Neutrophil (primary cell): ENCODE data around the gene SLC7A8.

Source experiments
- H3K27ac ChIP-seq: fragments of 200-600 bp; sonication (generic); 2 replicates; pipeline ENCODE4 v1.5.1; 2016; ENCODE audit warnings: mild to moderate bottlenecking, moderate library complexity
- H3K27me3 ChIP-seq: fragments of 200-600 bp; sonication (generic); 2 replicates; pipeline ENCODE4 v1.6.0; 2016; ENCODE audit warnings: mild to moderate bottlenecking
- H3K36me3 ChIP-seq: fragments of 200-600 bp; sonication (generic); 2 replicates; pipeline ENCODE4 v1.5.1; 2017
- H3K4me1 ChIP-seq, 2 experiments: fragments of 200-600 bp in 1 of 2; sonication (generic) in 1 of 2; 1 replicate in 1 of 2; 2 replicates in 1 of 2; pipeline versions ENCODE4 v1.5.1 to v1.6.1; 2013 to 2016; ENCODE audit warnings: low read depth in 1 of 2, low read length in 1 of 2, mild to moderate bottlenecking in 1 of 2, moderate library complexity in 1 of 2; ENCODE audit not compliant: control insufficient read depth in 1 of 2, insufficient read depth in 1 of 2
- H3K4me3 ChIP-seq, 2 experiments: fragments of 200-600 bp in 1 of 2; sonication (generic) in 1 of 2; 1 replicate in 1 of 2; 2 replicates in 1 of 2; pipeline ENCODE4 v1.5.1; 2013 to 2016; ENCODE audit warnings: low read depth in 1 of 2, low read length in 1 of 2, mild to moderate bottlenecking in 1 of 2, moderate library complexity in 1 of 2
- H3K9me3 ChIP-seq: fragments of 200-600 bp; sonication (generic); 2 replicates; pipeline ENCODE4 v1.5.1; 2016
- TF ChIP-seq, protein P1 (sequence below): fragments of 200-600 bp; sonication (generic); IDR thresholded peaks from 2 replicates; pipeline ENCODE4 v1.5.1; 2016; ENCODE audit warnings: antibody characterized with exemption

The SLC7A8 gene

DNA sequence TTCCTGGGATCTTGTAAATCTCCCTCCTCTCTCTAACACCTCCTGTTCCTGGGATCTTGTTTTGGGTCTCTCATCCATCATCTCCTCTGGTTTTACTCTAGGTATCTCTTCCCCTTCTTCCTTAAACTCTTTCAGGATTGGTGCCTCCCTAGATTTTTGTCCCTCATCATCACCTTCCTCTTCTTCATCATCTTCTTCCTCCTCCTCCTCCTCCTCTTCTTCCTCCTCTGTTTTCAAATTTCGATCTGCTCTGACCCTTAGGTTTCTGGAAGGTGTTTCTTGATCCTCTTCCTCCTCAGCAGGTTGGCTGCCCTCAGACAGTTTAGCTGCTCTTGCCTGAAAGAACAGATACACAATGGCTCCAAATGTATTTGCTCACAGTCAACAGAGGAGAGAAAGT, 103.0 kb downstream of the SLC7A8 start:
- no peaks in the 10 kb centered on the region for H3K4me1 ChIP-seq
- TF ChIP-seq, protein P1, sequence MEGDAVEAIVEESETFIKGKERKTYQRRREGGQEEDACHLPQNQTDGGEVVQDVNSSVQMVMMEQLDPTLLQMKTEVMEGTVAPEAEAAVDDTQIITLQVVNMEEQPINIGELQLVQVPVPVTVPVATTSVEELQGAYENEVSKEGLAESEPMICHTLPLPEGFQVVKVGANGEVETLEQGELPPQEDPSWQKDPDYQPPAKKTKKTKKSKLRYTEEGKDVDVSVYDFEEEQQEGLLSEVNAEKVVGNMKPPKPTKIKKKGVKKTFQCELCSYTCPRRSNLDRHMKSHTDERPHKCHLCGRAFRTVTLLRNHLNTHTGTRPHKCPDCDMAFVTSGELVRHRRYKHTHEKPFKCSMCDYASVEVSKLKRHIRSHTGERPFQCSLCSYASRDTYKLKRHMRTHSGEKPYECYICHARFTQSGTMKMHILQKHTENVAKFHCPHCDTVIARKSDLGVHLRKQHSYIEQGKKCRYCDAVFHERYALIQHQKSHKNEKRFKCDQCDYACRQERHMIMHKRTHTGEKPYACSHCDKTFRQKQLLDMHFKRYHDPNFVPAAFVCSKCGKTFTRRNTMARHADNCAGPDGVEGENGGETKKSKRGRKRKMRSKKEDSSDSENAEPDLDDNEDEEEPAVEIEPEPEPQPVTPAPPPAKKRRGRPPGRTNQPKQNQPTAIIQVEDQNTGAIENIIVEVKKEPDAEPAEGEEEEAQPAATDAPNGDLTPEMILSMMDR: no peak

GRCh38 chr14:23079716-23080115, 103.7 kb downstream of the SLC7A8 start:
- no peaks in the 10 kb centered on the region for H3K27me3 ChIP-seq
- H3K27ac ChIP-seq: no peak overlapping the region
- TF ChIP-seq, protein P1: no peak
- peaks cover 99% of the 10 kb centered on the region for H3K36me3 ChIP-seq
- H3K4me3 ChIP-seq: no peak overlapping the region
- H3K4me1 ChIP-seq: no peaks in the 10 kb centered on the region
- no peaks in the 10 kb centered on the region for H3K9me3 ChIP-seq

More for the DNA sequence above, 103.0 kb downstream of the SLC7A8 start:
- Histone ChIP-seq H3K36me3 (peaks cover 99% of the 10 kb centered on the region), H3K9me3 (no peaks in the 10 kb centered on the region), H3K27me3 (no peaks in the 10 kb centered on the region), H3K27ac (no peak overlapping the region), H3K4me3 (no peak overlapping the region)

DNA sequence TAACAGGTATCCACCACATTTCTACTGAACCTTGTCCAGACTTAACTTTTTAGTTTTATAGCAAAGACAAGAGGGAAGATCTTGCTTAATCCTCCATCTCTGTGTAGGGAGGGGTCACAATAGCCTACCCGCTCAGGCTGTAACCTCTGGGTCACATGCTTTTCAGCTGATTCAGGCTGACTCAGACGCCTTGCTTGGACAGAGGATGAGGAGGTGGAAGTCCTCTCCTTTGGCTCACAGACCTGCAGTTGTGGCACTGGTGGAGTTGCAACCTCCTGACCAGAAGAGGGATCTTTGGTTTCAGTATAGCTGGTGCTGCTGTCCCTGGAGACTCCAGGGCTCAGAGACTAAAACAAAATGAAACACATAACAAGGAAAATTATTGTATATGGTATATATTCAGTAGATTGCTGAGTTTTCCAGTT, 104.8 kb downstream of the SLC7A8 start:
- TF ChIP-seq, protein P1: no peak
- H3K4me1 ChIP-seq: no peaks in the 10 kb centered on the region
- H3K4me3 ChIP-seq: no peak overlapping the region
- no peaks in the 10 kb centered on the region for H3K9me3 ChIP-seq
- H3K27me3 ChIP-seq: no peaks in the 10 kb centered on the region
- peak overlapping the region; percentile 36 for H3K27ac ChIP-seq
- peaks cover 99% of the 10 kb centered on the region for H3K36me3 ChIP-seq

DNA sequence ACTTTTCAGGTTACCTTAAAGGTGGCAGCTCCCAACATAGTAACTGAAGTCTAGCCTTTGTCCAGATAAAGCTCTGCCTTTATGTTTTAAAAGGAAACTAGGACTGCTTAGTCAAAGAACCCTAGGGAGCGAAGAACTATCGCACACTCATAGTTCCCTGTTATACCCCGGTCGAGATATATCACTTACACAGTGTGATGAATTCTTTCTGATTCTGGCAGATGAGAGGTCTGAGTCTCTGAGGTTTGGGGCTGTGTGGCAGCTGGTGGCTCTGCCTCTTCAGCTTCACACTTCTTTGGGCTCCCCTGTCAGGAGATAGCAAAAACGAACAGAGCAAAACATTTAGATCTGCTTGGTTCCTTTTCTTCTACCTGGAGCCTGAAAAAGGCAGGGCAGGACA, 105.5 kb downstream of the SLC7A8 start:
- Histone ChIP-seq H3K4me1 (no peaks in the 10 kb centered on the region), H3K9me3 (no peaks in the 10 kb centered on the region), H3K36me3 (peaks cover 99% of the 10 kb centered on the region), H3K27ac (no peak overlapping the region), H3K27me3 (no peaks in the 10 kb centered on the region), H3K4me3 (no peak overlapping the region)
- TF ChIP-seq, protein P1: no peak

DNA sequence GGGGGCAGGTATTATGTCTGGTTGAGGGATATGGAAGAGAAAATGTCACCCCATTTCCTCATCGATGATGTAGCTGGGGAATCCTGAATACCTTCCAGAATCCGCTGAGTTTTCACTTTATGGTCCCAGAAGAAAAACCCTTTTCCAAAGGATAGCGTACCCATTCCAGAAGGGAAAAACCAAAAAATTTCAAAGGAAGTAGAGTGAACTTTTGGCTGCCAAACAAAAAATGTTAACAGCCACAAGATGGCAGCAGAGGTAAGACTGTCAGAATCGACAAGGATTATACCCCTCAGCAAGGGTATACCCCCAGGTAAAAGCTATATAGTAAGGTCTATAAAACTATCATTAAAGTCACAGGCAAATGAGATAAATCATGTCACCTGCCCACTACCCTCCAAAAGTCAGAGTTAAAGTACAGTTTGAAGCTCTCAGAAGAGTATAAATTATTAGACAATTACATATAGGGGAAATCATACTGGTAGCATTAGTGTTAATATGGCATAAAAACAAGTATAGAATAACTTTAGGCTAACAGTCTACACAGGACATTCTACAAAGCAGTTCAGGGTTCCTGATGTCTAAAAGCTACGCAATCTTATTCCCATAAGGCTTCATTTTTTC, 106.6 kb downstream of the SLC7A8 start:
- TF ChIP-seq, protein P1: peak; percentile 16
- Histone ChIP-seq H3K36me3 (peaks cover 100% of the 10 kb centered on the region), H3K9me3 (no peaks in the 10 kb centered on the region), H3K27me3 (no peaks in the 10 kb centered on the region), H3K4me3 (no peak overlapping the region), H3K4me1 (peaks cover 5 to 6% of the 10 kb centered on the region in 2 experiments), H3K27ac (no peak overlapping the region)
